D721Med (cell line): ENCODE data around the gene RBM22.

Experiments used
- DNase-seq: peaks from one replicate; pipeline ENCODE4 v3.0.0; 2011; ENCODE audit warnings: low spot score; ENCODE audit not compliant: insufficient read length
- FAIRE-seq: peaks from 2 replicates; lab custom pipeline; 2011; peaks lifted over from hg19 to GRCh38; lab: Jason Lieb, UNC
- TF ChIP-seq, protein P1 (sequence below): IDR thresholded peaks from 2 replicates; pipeline ENCODE4 v1.5.1; 2012; ENCODE audit warnings: mild to moderate bottlenecking, control low read depth; ENCODE audit not compliant: insufficient read depth; ENCODE audit errors: missing control alignments

RBM22 gene

DNA sequence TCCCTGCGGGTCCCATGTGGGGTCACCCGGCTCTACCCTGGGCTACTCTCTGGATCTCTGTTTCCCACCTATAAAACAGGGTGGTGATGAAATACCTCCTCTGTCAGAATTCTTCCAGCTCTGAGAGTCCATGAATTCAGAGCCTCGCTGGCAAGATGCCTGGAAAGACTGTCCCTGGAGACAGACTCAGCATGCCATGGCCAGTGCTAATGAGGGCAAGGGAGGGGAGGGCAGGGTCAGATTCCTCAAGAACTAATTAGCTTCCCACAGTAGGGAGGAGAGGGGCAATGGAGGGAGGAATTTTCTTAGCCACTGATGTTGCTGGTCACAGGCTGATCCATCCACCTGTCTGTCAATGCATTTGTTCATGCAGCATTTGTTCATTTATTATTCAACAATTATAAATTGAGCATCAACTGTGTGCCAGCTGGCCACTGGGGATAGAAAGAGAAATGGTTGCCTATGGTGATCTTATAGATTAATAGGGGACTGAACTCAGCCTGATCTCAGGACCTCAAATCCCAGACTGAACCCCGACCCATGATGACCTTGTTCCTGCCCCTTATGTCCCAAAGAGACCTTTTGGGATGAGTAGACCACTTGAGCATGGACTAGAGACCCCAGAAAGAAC lies 55.7 kb downstream of the RBM22 start:
- FAIRE-seq (no peak), DNase-seq (no peak)

DNA sequence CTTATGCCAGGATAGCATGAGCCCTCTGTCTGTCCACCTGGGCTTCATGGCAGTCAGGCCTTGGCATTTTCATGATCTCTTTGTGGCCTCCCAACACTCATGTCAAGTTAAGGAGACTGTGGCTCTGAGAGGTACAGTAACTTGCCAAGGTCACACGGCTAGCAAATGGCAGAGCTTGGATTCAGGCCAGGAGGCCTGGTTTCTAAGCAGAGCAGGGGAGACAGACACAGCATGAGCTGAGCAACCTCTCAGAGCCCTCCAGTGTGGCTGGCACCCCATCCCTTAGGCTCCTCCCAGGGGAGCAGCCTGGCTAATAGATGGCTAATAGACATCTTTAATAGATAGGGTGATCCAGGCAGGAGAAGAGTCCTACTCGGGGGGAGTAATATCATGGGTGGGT lies 56.3 kb downstream of the RBM22 start:
- TF ChIP-seq, protein P1, sequence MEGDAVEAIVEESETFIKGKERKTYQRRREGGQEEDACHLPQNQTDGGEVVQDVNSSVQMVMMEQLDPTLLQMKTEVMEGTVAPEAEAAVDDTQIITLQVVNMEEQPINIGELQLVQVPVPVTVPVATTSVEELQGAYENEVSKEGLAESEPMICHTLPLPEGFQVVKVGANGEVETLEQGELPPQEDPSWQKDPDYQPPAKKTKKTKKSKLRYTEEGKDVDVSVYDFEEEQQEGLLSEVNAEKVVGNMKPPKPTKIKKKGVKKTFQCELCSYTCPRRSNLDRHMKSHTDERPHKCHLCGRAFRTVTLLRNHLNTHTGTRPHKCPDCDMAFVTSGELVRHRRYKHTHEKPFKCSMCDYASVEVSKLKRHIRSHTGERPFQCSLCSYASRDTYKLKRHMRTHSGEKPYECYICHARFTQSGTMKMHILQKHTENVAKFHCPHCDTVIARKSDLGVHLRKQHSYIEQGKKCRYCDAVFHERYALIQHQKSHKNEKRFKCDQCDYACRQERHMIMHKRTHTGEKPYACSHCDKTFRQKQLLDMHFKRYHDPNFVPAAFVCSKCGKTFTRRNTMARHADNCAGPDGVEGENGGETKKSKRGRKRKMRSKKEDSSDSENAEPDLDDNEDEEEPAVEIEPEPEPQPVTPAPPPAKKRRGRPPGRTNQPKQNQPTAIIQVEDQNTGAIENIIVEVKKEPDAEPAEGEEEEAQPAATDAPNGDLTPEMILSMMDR: no peak
- FAIRE-seq (no peak), DNase-seq (no peak)

More for the DNA sequence above, 55.7 kb downstream of the RBM22 start:
- TF ChIP-seq, protein P1: no peak

DNA sequence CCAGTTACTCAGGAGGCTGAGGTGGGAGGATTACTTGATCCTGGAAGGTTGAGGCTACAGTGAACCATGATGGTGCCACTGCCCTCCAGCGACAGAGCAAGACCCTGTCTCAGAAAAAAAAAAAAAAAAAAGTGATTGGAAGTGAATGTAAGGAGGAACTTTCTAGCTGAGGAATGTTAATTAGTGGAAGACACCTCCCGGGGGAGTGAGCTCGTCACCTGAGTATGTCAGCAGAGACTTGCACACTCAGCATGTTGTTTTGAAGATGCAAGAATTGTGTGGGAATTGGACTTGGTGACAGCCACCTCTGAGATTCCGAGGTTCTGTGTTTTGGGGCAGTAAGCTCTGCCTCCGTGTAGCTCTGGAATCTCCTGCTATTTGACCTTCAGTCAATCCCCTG lies 56.8 kb downstream of the RBM22 start:
- no peak for FAIRE-seq
- no peak for DNase-seq
- TF ChIP-seq, protein P1: no peak

DNA sequence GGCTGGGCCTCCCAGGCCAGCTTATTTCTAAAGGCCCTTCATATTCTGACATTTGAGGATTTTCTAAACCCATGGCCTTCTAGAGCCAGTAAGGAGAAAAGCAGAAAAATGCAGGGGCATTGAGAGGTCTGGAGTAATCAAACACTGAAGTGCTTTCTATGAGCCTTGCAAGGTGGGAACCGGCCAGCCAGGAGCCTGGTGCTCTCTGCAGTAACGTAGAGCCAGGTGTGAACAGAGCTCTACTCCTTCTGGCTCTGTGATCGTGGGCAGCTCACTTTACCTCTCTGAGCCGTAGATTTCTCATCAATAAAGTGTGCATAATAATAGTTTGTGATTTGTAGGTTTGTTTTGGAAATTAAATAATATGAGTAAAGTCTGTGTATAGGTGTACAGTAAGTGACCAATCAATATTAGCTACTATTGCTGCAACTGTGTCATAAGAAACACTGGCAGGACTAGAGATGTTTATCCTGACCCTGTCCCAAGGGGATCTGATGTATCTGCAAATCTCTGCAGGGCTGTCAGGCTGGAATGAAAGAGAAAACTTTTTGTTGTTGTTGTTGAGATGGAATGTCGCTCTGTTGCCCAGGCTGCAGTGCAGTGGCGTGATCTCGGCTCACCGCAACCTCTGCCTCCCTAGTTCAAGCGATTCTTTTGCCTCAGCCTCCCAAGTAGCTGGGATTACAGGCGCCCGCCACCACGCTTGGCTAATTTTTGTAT lies 57.7 kb downstream of the RBM22 start:
- DNase-seq (no peak), FAIRE-seq (no peak)
- TF ChIP-seq, protein P1: no peak

DNA sequence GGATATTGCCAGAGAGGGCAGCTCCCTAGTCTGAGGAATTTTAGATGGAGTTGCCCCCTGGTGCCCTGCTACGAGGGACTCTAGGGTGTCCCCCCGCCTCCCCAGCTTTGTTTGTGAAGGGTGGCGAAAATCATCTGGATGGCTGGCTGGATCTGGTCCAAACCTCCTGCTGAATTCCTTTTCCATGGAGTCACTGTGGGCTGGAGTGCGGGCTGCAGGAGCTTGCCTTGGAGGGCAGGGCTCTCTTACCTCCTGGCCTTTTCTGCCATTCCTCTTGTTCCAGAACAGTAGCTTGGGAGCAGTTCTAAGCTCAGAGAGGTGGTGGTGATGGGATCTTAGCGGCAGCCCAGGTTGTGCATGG lies 58.3 kb downstream of the RBM22 start:
- TF ChIP-seq, protein P1: no peak
- DNase-seq: no peak
- no peak for FAIRE-seq

DNA sequence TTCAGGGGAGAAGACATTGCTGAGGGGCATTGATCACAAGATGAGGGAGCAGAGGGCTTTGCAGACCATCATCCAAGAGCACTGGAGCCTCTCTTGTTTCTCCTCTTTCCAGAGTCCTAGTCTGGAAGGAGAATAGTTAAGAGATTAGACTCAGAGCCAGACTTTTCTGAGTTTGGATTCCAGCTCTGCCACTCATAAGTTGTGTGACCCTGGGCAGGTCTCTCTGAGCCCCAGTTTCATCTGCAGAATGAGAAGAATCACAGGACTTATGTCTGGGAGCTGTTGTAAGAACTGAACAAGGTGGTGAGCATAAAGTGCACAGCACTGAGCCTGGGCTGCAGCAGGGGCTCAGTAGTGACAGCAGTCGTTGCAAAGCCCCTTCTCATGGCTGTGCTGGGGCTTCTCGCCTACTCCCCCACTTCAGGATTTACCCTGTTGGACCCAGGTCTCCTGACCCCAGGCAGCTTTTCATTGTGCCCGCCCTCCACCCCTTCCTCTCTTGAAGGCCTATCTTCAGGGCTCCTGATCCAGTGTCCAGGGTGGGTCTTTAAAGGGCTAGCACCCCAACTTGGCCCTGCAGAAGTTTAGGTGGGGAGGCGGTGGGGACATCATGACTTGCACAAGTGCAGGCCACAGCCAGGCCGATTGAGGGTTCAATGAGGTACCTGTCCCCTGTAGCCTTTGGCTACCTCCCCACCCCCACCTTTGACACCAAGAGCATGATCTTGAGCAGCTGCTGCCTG lies 58.9 kb downstream of the RBM22 start:
- no peak for FAIRE-seq
- TF ChIP-seq, protein P1: no peak

More for the DNA sequence above, 58.9 kb downstream of the RBM22 start:
- no peak for DNase-seq
